ENCODE results near the gene SNAPIN.
"Not testable (repeated sequence)": the region's sequence is repeated elsewhere in the genome, so short reads cannot be mapped to it uniquely, and the experiment has no call there.

SNAPIN gene

GRCh38 chr1:153647346-153647714 lies 11.2 kb upstream of the SNAPIN start:
- no peak for DNase-seq (ENCODE audit: low read depth in 2 of 2)

- DNase-seq (ENCODE audit: low read depth in 2 of 2): no peak
Observed at GRCh38 chr1:153648000-153648643, 10.4 kb upstream of the SNAPIN start.

GRCh38 chr1:153649137-153649862 lies 9.2 kb upstream of the SNAPIN start:
- no peak for DNase-seq (ENCODE audit: low read depth in 2 of 2)

GRCh38 chr1:153649863-153650235 lies 8.7 kb upstream of the SNAPIN start:
- DNase-seq (ENCODE audit: low read depth in 2 of 2): no peak

GRCh38 chr1:153651771-153652170 lies 6.7 kb upstream of the SNAPIN start:
- DNase-seq (ENCODE audit: low read depth in 2 of 2): no peak

GRCh38 chr1:153652805-153653500 lies 5.5 kb upstream of the SNAPIN start:
- DNase-seq (ENCODE audit: low read depth in 2 of 2): no peak

GRCh38 chr1:153655333-153655732 lies 3.2 kb upstream of the SNAPIN start:
- no peak for DNase-seq (ENCODE audit: low read depth in 2 of 2)

- DNase-seq (ENCODE audit: low read depth in 2 of 2): no peak
Observed at GRCh38 chr1:153659175-153659534, 652 bp downstream of the SNAPIN start.

GRCh38 chr1:153659656-153660055 lies 1.2 kb downstream of the SNAPIN start:
- DNase-seq (ENCODE audit: low read depth in 2 of 2): no peak

- DNase-seq (ENCODE audit: low read depth in 2 of 2): no peak
Observed at GRCh38 chr1:153661111-153661708, 2.7 kb downstream of the SNAPIN start.

- no peak for DNase-seq (ENCODE audit: low read depth in 2 of 2)
Observed at GRCh38 chr1:153662269-153662668, 3.8 kb downstream of the SNAPIN start.

GRCh38 chr1:153663211-153663610 lies 4.7 kb downstream of the SNAPIN start:
- DNase-seq (ENCODE audit: low read depth in 2 of 2): no peak

GRCh38 chr1:153667439-153667838 lies 8.9 kb downstream of the SNAPIN start:
- DNase-seq (ENCODE audit: low read depth in 2 of 2): no peak

GRCh38 chr1:153668672-153669071 lies 10.2 kb downstream of the SNAPIN start:
- not testable (repeated sequence) for DNase-seq (ENCODE audit: low read depth in 2 of 2)

- DNase-seq (ENCODE audit: low read depth in 2 of 2): no peak
Observed at GRCh38 chr1:153669606-153670005, 11.1 kb downstream of the SNAPIN start.

- no peak for DNase-seq (ENCODE audit: low read depth in 2 of 2)
Observed at GRCh38 chr1:153670257-153670858, 11.9 kb downstream of the SNAPIN start.

- DNase-seq (ENCODE audit: low read depth in 2 of 2): peak; percentile 81 to 94
Observed at GRCh38 chr1:153670859-153671627, 12.5 kb downstream of the SNAPIN start, which contains the start of gene ILF2. TSS of gene ILF2 (minus strand) at chr1:153670993. CDS start at chr1:153670922, 71 bp downstream.

- peak; percentile 19 to 46 for DNase-seq (ENCODE audit: low read depth in 2 of 2)
Observed at GRCh38 chr1:153671628-153672353, 13.3 kb downstream of the SNAPIN start.

- DNase-seq (ENCODE audit: low read depth in 2 of 2): no peak
Observed at GRCh38 chr1:153673511-153673910, 15.0 kb downstream of the SNAPIN start.

GRCh38 chr1:153677718-153678518 lies 19.4 kb downstream of the SNAPIN start:
- DNase-seq (ENCODE audit: low read depth in 2 of 2): peak in 1 of 2 donors; percentile 33

Measured in stimulated activated CD8-positive, alpha-beta memory T cell treated with anti-CD3 and anti-CD28 coated beads, Interleukin-2, amount 100 ng/mL, for 48 hours (primary cell).